Activated naive CD8-positive, alpha-beta T cell (primary cell): Measurements from ENCODE around the gene ADAMTS13.

ENCODE experiments used
- H3K27ac Mint-ChIP-seq: one replicate; pipeline ENCODE4 v1.8.0; 2021; ENCODE audit warnings: mixed read lengths
- H3K27me3 Mint-ChIP-seq: one replicate; pipeline ENCODE4 v1.8.0; 2021; ENCODE audit warnings: mixed read lengths
- H3K36me3 Mint-ChIP-seq: one replicate; pipeline ENCODE4 v1.8.0; 2021; ENCODE audit warnings: mixed read lengths
- H3K4me1 Mint-ChIP-seq: one replicate; pipeline ENCODE4 v1.8.0; 2021; ENCODE audit warnings: low read depth, mixed read lengths
- H3K4me3 Mint-ChIP-seq: one replicate; pipeline ENCODE4 v1.8.0; 2021; ENCODE audit warnings: mild to moderate bottlenecking, mixed read lengths
- H3K9me3 Mint-ChIP-seq: one replicate; pipeline ENCODE4 v1.8.0; 2021; ENCODE audit warnings: low read depth, mixed read lengths

ADAMTS13 gene

DNA sequence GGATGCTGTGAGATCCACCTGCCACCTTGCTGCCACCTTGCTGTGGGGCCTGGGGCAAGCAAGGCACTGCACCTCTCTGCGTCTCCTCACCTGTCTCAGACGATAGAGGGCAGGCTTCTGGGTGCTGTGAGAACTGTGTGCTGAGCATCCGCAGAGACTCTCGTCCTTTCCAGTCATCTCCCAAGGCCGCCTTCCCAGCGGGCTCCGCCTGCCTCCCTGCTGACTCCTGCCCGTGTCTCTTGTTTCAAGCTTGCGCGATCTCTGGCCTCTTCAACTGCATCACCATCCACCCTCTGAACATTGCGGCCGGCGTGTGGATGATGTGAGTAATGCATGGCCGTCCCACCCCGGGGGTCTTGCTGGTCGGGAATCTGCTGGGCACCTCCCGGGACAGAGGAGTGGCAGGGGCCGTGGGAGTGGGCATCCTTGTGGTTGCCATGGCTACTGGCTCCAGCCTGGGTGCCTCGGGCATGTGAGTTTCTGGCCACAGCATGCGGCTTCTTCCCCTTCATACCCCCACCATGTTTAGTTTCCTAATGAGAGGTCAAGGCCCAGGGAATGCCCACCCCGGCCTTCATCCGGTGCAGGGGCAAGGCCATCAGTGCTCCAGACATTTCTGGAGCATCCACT, 41.2 kb downstream of the ADAMTS13 start:
- Mint-ChIP-seq H3K4me1 (peaks cover 6% of the 10 kb centered on the region), H3K9me3 (no peaks in the 10 kb centered on the region), H3K27me3 (no peaks in the 10 kb centered on the region), H3K27ac (no peak overlapping the region), H3K36me3 (no peaks in the 10 kb centered on the region), H3K4me3 (no peak overlapping the region)

DNA sequence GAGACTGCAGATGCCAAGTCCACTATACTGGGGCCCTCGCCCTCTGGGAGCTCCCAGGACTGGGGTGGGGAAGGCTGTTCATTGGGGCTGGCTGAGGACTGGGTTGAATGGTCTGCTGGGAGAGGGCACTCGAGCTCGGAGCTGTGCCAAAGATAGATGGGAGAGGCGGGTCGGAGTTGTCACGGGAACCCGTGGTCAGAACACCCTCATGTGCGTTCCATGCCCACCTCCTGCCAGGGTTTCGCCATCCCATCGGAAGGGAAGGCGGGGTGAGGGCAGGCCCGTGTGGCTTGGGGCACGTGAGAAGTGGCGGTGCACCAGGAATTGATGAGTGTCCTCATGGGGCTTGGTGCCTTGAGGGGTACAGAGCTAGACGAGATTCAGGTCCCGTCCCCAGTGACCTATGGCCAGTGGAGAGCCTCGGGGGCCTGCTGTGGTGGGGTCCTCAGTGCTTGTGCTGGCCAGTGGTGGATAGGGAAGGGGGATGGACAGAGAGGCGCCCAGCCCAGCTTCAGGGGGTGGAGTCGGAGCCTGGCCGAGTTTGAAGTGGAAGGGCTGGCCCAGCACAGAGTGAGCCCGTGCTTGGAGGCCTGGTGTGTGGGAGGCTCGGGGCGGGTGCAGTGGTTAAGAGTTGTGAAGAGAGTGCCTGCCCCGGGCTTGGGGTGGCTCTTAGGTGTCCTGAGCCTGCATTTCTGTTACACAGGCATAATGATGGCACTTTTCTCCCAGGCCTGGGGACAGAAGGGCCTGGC, 41.9 kb downstream of the ADAMTS13 start:
- Mint-ChIP-seq H3K4me3 (no peak overlapping the region), H3K36me3 (no peaks in the 10 kb centered on the region), H3K27ac (no peak overlapping the region), H3K4me1 (peaks cover 4% of the 10 kb centered on the region), H3K9me3 (no peaks in the 10 kb centered on the region), H3K27me3 (no peaks in the 10 kb centered on the region)

DNA sequence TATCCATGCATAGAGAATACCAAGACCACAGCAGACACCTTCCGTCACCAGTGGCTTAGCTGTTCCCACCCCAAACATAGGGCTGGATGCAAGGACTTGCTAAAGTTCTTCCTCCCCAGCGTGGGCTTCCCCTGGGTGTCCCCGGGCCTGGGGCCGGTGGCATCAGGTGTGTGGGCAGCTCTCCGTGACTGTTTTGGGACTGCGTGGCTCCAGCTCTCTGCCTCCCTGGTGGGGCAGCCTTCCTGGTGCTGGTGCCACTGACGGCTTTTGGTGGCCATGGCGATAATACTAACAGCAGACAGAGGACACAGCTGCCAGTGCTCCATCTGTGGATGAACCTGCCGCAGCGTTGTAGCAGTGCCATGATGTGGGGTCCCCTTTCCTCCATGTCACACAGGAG, 42.5 kb downstream of the ADAMTS13 start:
- Mint-ChIP-seq H3K27me3 (no peaks in the 10 kb centered on the region), H3K9me3 (no peaks in the 10 kb centered on the region), H3K4me3 (no peak overlapping the region), H3K27ac (no peak overlapping the region), H3K4me1 (no peaks in the 10 kb centered on the region), H3K36me3 (no peaks in the 10 kb centered on the region)

DNA sequence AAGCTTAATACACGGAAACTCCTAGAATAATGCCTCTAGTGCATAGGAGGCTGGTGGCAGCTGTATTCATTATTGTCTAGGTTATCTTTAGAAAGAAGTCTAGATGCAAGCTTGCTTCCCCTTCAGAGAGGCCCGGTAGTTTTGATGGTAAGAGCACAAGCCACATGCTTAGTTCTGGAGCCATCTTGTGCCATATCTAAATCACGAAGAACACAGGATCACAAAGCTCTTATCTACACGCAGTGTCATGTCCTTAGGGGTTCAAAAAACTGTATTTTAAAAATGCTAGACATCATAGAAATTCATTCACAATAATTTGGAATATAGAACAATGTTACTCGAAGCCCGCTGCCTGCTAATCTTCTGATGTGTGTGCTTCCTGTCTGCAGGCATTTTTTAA, 43.8 kb downstream of the ADAMTS13 start:
- H3K27me3 Mint-ChIP-seq = no peaks in the 10 kb centered on the region
- no peaks in the 10 kb centered on the region for H3K36me3 Mint-ChIP-seq
- no peak overlapping the region for H3K27ac Mint-ChIP-seq
- no peaks in the 10 kb centered on the region for H3K9me3 Mint-ChIP-seq
- H3K4me3 Mint-ChIP-seq = no peak overlapping the region
- H3K4me1 Mint-ChIP-seq = no peaks in the 10 kb centered on the region

DNA sequence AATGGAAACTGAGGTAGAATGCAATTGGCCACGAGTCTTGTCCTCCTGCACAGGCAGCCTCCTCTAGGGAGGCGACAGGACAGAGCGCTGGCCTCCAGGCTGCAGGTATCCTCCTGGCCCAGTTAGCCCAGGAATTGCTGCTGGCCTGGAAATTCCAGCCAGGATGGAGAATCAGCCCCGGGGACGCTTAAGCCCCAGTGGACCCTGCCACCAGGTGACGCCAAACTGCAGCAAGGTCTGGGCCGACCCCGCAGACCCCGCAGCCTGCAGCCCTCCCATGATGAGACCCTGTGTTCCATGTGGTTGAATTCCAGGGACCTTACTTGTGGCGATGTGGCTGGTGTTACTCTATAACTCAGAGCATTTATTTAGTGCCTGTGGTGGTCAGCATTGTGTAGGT, 44.9 kb downstream of the ADAMTS13 start:
- Mint-ChIP-seq H3K36me3 (no peaks in the 10 kb centered on the region), H3K4me3 (no peak overlapping the region), H3K9me3 (no peaks in the 10 kb centered on the region), H3K4me1 (no peaks in the 10 kb centered on the region), H3K27ac (no peak overlapping the region), H3K27me3 (no peaks in the 10 kb centered on the region)

DNA sequence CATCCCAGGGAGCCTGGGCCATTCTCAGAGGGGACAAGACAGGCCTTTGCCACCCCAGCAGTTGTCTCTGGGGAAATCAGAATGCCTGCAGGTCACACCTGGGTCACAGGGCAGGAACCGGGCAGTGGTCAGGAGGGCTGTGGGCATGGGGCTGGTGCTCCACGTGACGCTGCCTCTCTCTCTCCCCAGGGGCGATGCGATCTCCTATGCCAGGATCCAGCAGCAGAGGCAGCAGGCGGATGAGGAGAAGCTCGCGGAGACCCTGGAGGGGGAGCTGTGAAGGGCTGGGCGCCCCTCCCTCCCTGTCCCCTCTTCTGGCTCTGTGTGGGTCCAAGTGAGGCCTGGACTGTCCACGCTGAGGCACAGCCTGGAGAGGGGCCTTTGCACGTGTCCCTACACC, 46.2 kb downstream of the ADAMTS13 start:
- Mint-ChIP-seq H3K36me3 (no peaks in the 10 kb centered on the region), H3K4me1 (no peaks in the 10 kb centered on the region), H3K27ac (no peak overlapping the region), H3K27me3 (no peaks in the 10 kb centered on the region), H3K9me3 (no peaks in the 10 kb centered on the region), H3K4me3 (no peak overlapping the region)

DNA sequence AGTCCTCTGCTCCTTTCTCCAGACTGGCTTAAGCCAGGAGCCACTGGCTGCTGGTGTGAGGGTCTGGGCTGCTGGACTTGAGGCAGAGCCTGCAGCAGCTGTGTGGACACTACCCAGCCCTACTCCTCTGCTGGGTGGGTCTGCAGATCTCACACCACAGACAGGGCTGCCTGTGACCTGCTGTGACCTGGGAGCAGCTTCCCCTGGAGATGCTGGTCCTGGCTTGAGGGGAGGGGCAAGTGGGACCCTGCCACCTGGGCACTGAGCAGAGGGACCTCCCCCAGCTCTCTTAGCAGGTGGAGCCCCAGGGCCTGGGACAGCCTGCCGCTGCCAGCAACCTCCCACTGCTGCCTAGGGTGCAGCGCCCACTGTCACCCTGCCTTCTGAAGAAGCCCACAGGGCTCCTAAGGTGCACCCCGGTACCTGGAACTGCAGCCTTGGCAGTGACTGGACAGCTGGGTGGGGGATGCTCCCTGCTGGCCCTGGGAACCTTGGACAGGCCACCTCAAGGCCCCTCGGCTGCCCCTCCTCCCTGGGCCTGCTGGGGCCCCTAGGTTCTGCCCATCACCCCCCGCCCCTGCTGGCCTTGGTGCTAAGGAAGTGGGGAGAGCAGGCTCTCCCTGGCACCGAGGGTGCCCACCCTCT, 46.7 kb downstream of the ADAMTS13 start:
- Mint-ChIP-seq H3K27ac (no peak overlapping the region), H3K9me3 (no peaks in the 10 kb centered on the region), H3K27me3 (no peaks in the 10 kb centered on the region), H3K36me3 (no peaks in the 10 kb centered on the region), H3K4me3 (no peak overlapping the region), H3K4me1 (no peaks in the 10 kb centered on the region)

DNA sequence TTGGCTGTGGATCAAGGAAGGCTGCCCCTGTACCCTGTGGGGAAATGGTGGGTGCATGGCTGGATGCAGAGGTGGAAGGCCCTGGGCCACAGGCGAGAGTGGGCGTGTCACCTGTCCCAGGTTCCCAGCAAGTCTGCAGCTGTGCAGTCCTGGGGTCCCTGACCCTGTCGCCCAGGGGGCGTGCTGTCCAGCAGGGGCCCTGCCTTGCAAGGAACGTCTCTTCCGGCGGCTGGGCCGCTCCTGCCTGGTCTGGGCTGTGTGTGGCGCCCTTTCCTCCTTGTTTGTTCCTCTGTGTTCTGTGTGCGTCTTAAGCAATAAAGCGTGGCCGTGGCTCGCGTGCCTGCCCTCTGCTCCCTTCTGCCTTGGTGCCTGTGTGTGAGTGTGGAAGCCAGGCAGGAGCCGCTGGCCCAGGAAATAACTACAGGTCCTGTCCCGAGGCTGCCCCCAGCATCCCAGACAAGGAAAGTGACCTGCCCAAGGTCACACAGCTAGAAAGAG, 48.3 kb downstream of the ADAMTS13 start:
- H3K27ac Mint-ChIP-seq = no peak overlapping the region
- peaks cover 2% of the 10 kb centered on the region for H3K4me1 Mint-ChIP-seq
- H3K9me3 Mint-ChIP-seq = no peaks in the 10 kb centered on the region
- no peak overlapping the region for H3K4me3 Mint-ChIP-seq
- no peaks in the 10 kb centered on the region for H3K36me3 Mint-ChIP-seq
- no peaks in the 10 kb centered on the region for H3K27me3 Mint-ChIP-seq

DNA sequence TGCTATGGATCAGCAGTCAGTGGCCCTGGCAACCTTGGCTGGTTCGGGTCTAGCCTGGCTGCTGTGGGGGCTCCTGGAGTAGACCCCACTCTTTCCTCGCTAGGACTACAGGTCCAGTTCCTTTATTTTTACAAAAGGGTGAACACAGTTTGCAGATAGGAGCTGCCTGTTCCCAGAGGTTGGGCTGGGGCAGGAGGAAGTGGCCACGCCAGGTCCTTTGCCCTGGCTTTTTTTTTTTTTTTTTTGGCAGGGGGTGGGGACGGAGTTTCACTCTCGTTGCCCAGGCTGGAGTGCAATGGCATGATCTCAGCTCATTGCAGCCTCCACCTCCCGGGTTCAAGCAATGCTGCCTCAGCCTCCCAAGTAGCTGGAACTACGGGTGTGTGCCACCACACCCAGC, 48.8 kb downstream of the ADAMTS13 start:
- no peaks in the 10 kb centered on the region for H3K27me3 Mint-ChIP-seq
- no peak overlapping the region for H3K4me3 Mint-ChIP-seq
- H3K36me3 Mint-ChIP-seq = no peaks in the 10 kb centered on the region
- H3K27ac Mint-ChIP-seq = no peak overlapping the region
- H3K9me3 Mint-ChIP-seq = no peaks in the 10 kb centered on the region
- peaks cover 2% of the 10 kb centered on the region for H3K4me1 Mint-ChIP-seq

DNA sequence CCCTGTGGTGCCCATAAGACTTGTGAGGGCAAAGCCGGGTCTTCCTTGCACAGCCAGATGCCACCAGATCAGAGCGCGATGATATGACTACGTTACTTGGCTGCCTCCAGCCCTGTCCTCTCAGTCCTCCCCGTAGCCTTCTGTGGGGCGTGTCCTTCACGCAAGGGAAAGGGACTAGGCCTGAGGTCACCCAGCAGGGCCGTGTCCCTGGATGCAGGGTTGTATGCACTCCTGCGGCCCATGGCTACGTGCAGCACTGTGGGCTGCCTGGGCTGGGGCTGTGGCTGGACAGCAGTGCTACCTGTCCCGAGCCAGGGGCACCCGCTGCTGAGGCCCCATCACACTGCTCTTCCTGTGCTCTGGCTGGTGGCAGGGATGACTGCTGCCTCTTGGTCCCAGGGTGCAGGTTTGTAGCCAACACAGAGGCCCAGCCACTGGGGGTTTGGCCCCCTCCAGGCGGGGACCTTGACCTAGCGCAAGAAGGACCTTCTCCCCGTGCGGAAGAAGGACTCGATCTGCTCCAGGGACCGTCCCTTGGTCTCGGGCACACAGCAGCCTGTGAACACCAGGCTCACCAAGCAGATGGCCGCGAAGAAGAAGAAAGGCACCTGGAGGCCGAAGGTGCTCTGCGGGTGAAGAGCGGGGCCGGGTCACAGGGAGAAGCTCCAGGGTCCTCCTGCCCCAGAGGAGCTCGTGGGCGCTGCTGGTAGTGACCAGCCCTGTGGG, 49.5 kb downstream of the ADAMTS13 start:
- H3K27me3 Mint-ChIP-seq = no peaks in the 10 kb centered on the region
- peaks cover 2% of the 10 kb centered on the region for H3K4me1 Mint-ChIP-seq
- no peak overlapping the region for H3K4me3 Mint-ChIP-seq
- H3K9me3 Mint-ChIP-seq = no peaks in the 10 kb centered on the region
- H3K27ac Mint-ChIP-seq = no peak overlapping the region
- no peaks in the 10 kb centered on the region for H3K36me3 Mint-ChIP-seq

DNA sequence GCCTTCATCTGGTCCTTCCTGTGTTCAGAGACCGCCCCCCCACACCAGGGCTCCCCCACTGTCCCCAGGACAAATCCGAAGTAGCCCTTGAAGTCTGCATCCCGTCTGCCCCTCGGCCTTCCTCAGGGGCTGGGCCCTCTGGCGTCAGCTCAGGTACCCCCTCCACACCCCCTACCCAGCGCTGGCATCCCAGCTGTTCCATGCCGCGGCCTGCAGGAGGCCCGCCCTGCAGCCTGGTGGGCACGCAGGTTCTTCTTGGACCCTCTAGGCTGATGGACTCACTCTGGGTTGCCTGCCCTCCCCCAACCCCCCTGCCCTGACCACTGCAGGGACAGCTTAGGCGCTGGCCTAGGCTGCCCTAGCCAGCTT, 50.1 kb downstream of the ADAMTS13 start:
- no peak overlapping the region for H3K27ac Mint-ChIP-seq
- H3K9me3 Mint-ChIP-seq = no peaks in the 10 kb centered on the region
- peaks cover 2% of the 10 kb centered on the region for H3K4me1 Mint-ChIP-seq
- H3K36me3 Mint-ChIP-seq = no peaks in the 10 kb centered on the region
- no peak overlapping the region for H3K4me3 Mint-ChIP-seq
- no peaks in the 10 kb centered on the region for H3K27me3 Mint-ChIP-seq

DNA sequence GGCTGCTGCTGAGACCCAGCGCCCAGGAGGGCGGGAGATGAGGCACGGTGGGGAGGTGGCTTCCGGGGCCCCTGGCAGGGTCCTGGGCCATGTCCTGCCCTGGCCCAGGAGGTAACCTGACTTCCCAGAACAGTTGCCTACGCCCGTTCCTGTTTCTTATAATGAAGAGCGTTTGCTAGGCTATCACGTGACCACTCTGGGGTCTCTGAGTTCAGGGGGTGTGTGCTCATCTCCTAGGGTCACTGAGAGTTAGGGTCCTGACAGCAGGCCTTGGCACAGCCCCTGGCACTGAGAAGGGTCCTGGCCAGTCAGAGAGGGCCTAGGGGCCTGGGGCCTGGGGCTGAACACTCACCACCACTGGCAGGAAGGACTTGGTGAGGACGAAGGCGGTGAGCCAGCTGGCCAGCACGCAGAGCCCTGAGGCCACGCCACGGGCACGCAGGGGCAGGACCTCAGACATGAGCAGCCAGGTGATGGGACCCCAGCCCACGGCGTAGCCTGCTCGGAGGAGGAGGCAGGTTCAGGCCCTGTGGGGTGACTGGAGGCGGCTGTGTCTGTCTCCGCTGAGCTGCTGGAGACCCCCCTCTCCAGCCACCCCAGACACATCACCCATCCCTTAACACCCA, 50.7 kb downstream of the ADAMTS13 start:
- Mint-ChIP-seq H3K27ac (no peak overlapping the region), H3K9me3 (no peaks in the 10 kb centered on the region), H3K4me1 (peaks cover 2% of the 10 kb centered on the region), H3K36me3 (no peaks in the 10 kb centered on the region), H3K27me3 (no peaks in the 10 kb centered on the region), H3K4me3 (no peak overlapping the region)

DNA sequence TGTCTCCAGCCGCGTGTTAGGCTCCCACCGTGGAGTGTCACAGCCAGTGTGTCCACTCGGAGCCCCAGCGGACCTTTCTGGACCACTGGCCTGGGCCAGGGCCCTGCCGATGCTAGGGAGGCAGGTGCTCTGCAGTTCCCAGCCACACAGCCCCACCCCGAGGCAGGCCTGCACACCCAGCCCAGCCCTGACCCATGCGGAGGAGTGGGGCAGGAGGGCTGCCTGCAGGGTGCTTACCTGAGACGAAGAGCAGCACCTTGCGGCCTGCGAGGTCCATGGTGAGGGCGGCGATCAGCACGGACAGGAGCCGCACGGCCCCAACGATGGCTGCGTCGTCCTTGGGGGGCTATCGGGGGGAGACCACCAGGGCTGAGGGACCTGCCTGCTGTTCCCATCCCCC, 51.6 kb downstream of the ADAMTS13 start:
- no peak overlapping the region for H3K27ac Mint-ChIP-seq
- H3K36me3 Mint-ChIP-seq = no peaks in the 10 kb centered on the region
- H3K9me3 Mint-ChIP-seq = no peaks in the 10 kb centered on the region
- peaks cover 2% of the 10 kb centered on the region for H3K4me1 Mint-ChIP-seq
- H3K27me3 Mint-ChIP-seq = no peaks in the 10 kb centered on the region
- no peak overlapping the region for H3K4me3 Mint-ChIP-seq

DNA sequence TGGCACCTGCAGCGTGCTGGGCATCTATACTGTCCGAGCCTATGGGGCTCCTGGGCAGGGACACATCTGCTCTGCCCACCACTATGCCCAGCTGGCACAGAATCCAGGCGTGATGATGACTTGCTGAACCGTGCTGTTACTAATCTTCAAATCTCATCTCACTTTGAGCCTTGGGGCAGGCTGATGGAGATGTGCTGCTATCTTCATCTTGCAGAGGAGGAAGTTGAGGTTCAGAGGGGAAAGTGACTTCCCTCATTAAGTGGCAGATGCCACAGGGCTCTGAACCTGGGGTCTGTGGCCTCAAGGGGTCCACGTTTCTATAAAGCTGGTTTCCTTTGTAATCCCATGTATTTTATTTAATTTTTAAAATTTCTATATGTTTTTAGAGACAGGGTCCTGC, 52.0 kb downstream of the ADAMTS13 start:
- no peak overlapping the region for H3K4me3 Mint-ChIP-seq
- no peaks in the 10 kb centered on the region for H3K27me3 Mint-ChIP-seq
- no peaks in the 10 kb centered on the region for H3K36me3 Mint-ChIP-seq
- H3K4me1 Mint-ChIP-seq = peaks cover 2% of the 10 kb centered on the region
- no peak overlapping the region for H3K27ac Mint-ChIP-seq
- H3K9me3 Mint-ChIP-seq = no peaks in the 10 kb centered on the region

DNA sequence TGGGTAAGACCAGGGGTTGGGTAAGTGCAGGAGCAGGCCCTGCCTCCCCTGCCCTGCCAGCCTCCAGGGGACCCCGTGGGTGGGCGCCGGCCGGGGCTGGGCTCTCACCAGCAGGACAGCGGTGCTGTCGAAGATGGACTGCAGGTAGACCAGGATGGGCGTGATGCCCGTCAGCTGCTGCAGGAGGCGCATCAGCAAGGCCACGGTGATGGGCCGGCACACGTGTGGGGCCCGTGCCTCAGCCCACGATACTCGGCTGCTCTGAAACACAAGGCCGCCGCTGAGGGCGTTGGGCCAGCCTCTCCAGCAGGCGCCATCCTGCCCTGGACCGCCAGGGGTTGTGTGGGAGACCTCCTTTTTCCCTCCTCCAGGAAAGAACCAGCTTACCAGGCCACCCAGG, 52.7 kb downstream of the ADAMTS13 start:
- Mint-ChIP-seq H3K4me3 (no peak overlapping the region), H3K27ac (no peak overlapping the region), H3K36me3 (no peaks in the 10 kb centered on the region), H3K9me3 (no peaks in the 10 kb centered on the region), H3K27me3 (no peaks in the 10 kb centered on the region), H3K4me1 (peaks cover 7% of the 10 kb centered on the region)
